ENCODE data around the gene GLO1.

The GLO1 gene

DNA sequence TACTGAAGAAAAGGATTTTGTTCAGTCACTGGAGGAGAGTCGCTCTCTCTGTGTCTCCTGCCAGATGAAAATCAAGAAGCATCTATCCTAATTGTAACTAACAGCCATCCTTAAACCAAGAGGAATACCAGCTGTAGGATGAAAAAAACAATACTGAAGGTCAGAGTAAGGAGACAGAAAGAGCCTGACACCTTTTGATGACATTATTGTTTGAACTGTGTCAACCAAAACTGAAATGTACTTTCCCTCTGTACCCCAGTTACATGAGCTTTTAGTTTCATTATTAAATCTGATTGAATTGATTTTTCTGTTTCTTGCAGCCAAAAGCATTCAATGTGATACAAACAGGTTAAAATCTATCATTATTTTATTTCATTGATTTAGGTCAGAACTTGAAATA lies 46.0 kb downstream of the GLO1 start:
- no peak for DNase-seq

DNA sequence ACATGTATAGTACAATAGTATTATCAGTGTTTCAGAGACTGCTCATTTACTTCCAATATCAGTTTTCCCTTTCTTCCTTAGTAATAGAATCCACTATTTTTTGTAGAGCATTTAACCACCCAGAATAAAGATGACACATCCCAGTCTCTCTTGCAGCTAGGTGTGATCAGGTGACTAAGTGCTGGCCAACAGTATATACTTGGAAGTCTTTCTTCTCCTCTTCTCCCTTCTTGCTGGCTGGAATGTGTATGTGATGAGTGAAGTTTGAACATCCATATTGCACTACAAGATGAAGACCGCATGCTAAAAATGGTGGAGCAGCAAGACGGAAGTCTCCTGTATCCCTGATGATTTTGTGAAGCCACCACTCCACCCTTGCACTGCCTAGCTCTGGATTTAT lies 48.7 kb downstream of the GLO1 start:
- DNase-seq: no peak

DNA sequence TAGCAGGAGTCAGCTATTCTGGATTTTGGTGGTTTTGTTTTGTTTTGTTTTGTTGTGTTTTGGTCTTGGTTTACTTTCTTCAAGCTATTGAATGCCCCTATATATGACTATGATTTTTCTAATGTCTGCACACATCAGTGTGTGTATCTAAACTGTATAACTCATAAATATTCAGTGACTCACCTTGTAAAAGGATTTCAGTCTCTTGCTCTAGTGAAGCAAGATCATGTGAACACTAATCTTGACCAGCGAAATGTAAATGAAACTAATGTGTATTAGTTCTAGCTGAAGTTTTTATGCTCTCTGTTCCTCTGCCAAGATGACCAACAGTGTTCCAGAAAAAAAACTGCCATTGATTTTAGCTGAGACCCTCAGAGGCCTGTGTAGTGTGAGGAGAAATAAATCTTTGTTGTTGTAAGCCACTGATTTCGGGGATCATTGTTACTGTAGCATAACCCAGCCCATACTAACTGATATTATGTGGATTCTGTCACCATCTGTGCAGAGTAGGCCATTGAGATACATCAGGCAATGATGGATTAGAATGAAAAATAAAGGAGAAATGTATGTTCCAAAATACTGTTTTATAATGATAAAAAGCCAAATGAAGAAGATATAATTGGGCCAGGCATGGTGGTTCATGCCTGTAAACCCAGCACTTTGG lies 51.7 kb downstream of the GLO1 start:
- no peak for DNase-seq

DNA sequence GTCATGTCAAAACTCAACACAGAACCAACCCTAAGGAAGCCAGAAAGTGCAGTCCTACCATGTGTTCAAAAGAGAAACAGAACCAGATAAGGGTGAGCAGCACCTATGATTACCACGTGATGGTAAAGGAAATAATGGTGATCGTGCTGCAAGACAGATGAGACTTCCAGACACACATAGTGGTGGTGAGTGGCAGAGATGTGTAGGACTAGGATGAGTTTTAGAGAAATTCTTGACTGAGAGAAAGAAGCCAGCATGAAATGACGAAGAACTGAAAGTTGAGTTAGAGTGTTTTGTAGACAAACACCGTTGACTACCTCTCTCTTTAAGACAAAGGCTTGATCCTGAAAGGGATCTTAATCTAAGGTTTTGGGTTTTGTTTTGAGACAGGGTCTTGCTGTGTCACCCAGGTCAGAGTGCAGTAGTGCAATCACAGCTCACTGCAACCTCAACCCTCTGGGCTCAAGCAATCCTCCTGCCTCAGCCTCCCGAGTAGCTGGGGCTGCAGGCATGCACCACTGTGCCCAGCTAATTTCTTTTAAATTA lies 52.7 kb downstream of the GLO1 start:
- DNase-seq: no peak

DNA sequence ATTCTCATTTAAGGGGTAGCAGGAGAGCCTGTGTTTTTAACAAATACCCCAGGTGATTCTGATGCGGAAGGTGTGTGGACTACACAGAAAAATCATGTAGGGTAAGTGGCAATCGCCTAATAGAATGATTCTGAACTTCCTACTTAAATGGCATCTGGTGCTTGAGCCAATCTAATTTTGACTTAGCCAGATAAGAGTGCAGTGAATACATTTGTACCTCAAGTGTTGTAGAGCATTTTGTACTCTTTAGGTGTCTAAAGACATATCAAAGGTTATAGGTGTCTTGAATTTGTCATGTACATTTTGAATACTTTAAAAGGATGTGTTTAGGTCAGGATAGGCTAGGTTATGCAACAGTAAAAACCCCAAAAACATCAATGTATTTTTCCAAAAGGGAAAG lies 53.2 kb downstream of the GLO1 start:
- DNase-seq: no peak

DNA sequence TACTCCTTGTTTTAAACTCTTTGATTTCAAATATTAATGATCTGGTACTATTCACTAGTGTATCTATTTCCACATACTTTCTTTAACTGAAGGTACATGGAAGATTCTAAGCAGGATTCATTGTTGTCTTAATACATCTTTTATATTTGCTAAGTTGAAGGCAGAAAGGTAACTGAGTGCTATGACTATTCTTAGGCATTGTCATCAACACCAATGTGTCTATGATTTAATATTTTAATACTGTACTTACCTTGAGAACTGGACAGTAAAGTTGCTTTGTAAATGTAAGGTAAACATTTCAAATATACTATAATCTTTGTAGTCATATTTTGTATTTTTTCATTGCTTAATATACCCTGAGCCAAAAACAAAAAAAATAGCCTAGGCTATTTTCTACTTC lies 54.3 kb downstream of the GLO1 start:
- DNase-seq: no peak

DNA sequence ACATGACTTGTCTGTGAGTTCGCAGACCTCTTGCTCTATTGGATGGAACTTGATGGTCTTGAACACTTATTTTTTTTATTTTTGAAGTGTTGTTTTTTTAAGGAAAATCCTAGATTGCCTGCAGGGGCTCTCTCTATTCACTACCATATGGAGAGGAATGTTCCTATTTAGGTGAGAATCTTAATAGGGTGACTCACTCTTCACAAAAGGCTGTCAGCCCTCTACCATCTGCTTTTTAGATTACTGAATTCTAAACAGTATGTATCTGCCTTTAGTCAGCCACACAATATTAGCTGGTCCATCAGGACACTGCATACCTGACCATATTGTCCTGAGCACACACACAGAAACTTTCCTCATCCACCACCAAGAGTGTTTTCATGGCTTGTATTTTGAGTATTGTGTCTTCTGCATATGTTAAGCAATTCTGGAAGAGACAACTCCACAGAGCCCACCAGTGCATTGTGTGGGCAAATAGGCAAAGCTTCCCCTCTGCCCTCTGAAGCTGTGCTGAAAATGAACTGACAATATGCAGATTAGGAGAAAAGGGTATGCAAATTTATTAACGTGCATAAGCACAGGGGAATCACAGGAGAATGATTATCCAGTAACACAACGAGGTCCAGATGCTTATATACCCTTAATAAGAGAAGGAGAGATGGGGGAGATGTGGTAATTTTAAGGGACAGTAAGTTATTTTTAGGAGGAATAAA lies 56.6 kb downstream of the GLO1 start:
- DNase-seq: no peak

DNA sequence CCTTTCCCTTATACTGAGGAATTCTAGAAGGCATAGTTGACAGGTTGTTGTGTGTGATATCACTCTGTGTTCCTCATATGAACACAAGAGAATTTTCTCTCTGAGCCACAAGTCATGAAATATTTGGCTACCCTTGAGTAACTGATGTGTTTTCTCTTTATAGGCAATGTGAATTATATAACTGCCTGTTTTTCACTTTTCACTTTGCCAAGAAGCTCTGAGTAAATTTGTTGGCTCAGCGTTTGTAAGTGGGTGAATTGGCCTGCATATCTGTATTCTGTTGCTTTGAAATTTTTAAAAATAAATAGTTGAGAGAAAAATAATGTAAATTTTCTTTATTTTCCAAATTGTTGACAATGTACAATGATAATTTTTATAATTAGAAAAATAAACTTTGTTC lies 58.0 kb downstream of the GLO1 start:
- DNase-seq: no peak

DNA sequence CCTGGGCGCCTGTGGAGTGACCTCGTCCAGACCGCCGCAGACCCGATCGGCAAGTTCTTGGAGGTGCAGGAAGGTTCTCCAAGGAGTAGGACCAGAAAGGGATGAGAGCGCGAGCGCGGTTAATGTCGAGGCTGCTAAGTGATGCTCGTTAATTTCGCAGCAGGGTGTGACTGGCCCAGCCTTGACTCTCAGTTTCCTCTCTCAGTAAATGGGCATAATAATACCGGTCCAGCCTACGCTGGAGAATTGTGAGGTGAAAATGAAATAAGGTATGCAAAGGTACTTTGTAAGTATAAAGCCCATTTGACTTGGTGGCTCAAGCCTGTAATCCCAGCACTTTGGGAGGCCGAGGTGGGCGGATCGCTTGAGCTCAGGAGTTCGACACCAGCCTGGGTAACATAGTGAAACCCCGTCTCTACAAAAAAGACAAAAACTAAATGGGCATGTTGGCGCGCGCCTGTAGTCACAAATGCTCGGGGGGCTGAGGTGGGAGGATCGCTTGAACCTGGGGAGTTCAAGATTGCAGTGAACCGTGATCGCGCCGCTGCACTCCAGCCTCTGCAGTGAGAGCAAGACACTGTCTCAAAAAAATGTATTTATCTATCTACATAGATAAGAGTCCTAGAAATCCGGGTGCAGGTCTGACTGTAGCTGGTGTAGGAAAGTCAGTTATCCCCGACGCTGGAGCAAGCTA lies 62.6 kb downstream of the GLO1 start:
- DNase-seq: no peak

DNA sequence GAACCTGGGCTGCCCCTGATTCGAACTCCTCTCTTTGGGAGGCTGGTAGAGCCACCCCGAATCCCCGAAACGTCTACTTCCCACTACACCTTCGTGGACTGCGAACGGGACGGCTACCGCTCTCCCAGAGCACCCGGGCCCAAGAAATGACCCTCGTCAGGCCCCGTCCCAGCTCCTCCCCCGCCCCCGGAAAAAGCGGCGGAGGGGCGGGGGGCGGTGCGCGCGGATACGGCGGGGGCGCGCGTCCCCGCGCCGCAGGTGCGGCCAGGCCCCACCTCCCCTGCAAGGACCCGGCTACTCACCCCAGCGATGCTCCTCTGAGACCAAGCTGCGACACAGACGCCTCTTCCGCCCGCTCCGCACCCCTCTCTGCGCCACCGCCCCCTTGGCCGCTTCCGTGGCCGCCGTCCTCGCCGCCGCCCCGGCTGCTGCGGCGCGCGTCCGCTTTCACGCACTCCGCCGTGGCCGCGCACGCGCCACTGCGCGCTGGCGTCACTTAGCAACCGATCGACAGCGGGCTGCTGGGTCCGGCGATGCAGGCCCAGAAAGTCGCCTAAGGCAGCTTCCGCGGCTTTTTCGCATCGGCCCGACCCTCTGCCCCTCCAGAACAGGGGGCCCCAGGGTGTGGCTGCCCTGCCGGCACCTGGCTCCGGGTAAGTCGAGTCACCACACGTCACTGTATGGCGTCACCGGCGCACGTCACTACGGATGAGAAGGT lies 63.3 kb downstream of the GLO1 start, which contains the start of gene BTBD9:
TSS of gene BTBD9 (minus strand) at position 432 of the 718 bp plus-strand sequence.
- DNase-seq: no peak

DNA sequence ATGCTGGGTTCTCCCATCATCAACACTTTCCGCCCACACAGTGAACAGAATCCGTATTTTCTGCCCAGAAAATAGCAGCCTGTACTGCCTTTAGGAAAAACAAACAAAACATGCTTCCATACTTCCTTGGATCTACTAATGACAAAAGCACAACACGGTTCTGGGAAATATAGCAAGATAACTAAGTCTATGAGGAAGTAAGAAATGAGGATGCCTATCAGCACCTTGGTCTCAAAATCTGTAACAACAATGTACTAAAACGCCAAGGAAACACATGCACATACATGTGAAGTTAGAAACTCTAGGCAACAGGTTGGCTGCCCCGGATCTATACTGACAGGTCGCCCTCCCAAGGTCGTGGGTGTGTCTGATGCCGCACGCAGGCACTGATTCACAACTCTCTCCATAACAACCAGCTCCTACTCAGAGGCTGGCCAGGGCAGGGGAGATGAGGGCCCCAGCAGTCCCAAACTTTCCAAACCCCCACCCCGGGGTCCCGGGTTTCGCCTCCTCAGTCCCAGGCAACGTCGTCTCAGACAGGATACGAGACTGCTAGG lies 63.9 kb downstream of the GLO1 start:
- DNase-seq: no peak

DNA sequence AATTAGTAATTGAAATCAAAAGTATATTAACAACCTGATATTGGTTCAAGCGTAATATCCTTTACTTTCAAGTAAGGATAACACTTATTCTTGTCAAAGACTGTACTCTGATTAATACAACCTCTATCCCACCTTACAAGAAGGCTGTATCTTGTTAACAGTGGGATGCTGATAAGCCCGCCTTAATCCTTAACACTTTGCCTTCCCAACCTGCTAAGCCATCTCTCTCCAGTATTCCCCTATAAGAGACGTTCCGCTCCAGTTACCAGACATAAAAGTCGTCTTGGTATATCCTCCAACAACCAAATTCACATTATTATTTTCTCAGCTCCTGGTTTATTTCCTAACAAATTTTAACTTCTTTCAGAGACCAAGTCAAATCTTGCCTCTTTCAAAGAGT lies 65.2 kb downstream of the GLO1 start:
- no peak for DNase-seq

DNA sequence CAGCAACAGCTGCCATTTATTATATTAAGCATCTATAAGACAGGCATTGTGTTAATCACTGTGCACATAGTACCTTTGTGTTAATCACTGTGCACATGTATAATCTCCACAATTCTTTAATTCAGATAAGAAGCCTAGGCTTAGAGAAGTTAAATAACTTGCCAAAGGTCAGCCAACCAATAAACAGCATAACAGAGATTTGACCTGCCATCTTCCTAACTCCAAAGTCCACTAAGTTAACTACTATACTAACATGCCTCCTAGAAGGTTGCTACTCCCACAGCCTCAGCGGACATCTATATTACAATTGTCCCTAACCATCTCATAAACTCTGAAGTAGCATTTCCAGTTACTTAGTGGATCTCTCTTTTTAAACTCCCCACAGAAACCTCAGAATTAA lies 66.9 kb downstream of the GLO1 start:
- no peak for DNase-seq

DNA sequence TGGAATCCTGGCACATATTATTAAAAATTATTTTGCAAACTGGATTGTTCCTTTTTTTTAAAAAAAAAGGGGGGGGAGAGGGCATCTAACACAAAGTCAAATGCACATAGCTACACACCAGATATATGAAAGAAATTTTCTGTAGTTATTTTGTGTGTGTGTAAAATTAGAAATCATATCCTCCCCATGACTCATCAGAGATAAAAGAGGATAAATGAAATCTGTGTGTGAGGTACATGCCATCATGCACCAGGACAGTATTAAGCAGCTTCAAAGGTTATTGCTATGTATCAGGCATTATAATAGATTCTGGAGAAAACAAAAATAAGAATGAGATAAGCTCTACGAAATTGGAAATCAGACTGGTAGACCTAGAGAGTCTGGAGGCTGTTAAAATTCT lies 68.4 kb downstream of the GLO1 start:
- no peak for DNase-seq

DNA sequence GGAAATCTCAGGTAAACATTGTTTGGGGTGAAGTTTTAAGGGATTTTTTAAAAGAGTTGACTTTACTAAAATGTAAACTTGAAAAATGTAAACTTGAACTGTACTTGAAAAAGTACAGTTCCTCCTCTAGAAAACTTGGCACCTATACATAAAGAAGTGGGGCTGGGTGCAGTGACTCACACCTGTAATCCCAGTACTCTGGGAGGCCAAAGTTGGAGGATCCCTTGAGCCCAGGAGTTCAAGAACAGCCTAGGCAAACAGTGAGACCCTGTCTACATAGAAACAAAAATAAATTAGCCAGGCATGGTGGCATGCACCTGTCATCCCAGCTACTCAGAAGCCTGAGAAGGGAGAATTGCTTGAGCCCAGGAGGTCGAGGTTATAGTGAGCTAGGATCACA lies 70.5 kb downstream of the GLO1 start:
- no peak for DNase-seq

DNA sequence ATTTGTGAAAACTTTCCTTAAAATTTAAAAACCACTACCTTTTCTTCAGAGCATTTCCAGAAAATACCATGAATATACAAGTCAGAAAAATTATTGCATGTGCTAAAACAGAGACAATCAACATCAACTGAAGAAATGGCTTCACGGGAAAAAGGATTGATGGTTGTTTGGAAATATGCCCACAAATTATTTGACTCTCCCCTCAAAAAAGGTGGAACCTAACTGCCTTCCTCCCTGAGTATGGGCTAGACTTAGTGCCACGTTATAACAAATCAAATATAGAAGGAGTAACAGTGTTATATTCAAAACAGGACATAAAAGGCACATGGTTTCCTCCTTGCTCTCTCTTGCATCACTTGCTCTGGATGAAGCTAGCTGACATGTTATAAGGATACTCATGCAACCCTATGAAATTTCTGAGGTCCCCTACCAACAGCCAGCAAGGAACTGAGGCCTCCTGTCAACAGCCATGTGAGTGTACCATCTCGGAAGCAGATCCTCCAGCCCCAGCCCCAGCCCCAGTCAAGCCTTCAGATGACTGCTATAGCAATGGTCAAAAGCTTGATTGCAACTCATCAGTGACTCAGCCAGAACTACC lies 71.7 kb downstream of the GLO1 start:
- DNase-seq: no peak
